HG02938 (cell line): ENCODE measurements around the gene ARMH3.

Experiments
- ATAC-seq: cut with Tn5 transposase; IDR thresholded peaks from one replicate; pipeline ENCODE4 v1.9.1; 2021; ENCODE audit warnings: mild to moderate bottlenecking, moderate library complexity; ENCODE audit not compliant: unreplicated experiment

The ARMH3 gene

GRCh38 chr10:101902032-101902819, 153.7 kb downstream of the ARMH3 start:
- no peak for ATAC-seq

GRCh38 chr10:101901340-101901739, 154.6 kb downstream of the ARMH3 start:
- no peak for ATAC-seq

- no peak for ATAC-seq
These were observed 158.3 kb downstream of the ARMH3 start for GRCh38 chr10:101897633-101898032.

DNA sequence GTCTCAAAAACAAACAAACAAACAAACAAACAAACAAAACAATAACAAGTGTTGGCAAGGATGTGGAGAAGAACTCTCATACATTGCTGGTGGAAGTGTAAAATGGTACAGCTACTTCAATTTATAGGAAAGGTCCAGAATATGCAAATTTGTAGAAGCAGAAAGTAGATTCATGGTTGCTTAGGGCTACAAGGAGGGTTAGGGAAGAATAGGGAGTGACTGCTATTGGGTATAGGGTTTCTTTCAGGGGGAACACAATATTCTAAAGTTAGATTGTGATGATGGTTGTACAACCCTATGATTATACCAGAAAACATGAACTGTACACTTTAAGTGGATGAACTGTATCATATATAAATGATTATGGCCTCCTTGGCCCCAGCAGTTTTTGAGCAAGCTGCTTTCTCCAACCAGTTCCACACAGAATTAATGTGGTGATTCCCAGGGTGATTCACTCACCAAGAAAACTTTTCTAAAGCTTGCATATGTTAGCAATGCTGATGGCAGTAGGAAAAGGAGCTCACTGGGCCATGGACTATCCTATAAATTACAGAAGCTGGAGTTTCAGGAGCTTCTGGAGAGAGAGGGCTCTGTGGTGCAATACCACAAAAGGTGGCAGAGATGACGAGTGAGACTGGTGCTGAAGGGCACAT, 159.6 kb downstream of the ARMH3 start:
- ATAC-seq = no peak

GRCh38 chr10:101895781-101896180, 160.2 kb downstream of the ARMH3 start:
- ATAC-seq = no peak

DNA sequence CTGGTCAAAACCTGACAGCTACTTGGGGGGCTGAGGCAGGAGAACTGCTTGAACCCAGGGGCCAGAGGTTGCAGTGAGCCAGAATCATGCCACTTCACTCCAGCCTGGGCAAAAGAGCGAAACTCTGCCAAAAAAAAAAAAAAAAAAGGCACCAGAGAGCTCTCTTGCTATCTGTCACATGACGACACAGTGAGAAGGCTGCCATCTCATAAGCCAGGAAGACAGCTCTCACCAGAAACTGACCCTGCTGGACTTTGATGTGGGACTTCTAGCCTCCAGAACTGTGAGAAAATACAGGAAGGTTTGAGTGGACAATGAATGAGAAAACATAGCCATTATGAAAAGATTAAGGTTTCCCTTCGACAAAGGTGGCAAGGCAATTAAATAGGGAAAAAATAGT, 161.2 kb downstream of the ARMH3 start:
- ATAC-seq = no peak

GRCh38 chr10:101894266-101894665, 161.7 kb downstream of the ARMH3 start:
- ATAC-seq = no peak

GRCh38 chr10:101893510-101894120, 162.4 kb downstream of the ARMH3 start:
- ATAC-seq = no peak

GRCh38 chr10:101892782-101893391, 163.1 kb downstream of the ARMH3 start:
- no peak for ATAC-seq

- ATAC-seq = no peak
These were observed 166.4 kb downstream of the ARMH3 start for GRCh38 chr10:101889256-101890210.

GRCh38 chr10:101888251-101888949, 167.6 kb downstream of the ARMH3 start:
- ATAC-seq = no peak

GRCh38 chr10:101887775-101888174, 168.2 kb downstream of the ARMH3 start:
- ATAC-seq = no peak

DNA sequence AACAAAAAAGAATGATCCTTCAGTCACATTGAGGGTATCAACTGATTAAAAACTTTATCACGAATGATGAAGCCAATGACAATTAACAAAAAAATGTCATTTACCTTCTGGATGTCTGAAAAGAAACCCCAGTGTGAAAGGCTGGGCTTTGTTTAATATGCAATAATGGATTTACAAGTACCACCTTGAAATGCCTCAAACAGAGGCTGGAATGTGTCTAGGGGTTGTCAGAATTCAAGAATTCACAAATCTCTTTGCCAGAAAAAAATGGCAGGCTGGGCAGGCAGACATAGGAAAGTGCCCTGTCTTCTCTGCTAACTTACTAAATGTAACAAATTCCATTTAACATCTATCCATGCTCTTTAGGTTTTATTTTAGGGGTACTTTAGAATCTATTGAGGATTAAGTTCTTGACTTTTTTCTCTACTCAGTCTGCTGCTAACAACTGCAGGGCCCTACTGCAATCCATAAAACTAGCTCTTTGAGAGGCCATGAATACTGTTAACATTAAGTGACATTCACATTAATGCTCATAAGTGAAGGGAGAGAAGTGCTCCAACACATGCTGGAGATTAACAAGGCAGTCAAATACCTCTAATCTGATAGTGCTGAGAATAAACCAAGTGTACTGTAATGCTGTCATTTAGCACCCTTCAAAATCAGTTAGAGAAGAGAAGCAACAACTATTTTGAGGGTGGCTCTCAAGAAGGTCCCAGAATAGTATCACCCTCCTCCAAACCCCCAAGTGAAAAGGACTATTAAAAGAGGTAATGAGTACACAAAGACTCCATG, 169.3 kb downstream of the ARMH3 start:
- ATAC-seq = no peak

DNA sequence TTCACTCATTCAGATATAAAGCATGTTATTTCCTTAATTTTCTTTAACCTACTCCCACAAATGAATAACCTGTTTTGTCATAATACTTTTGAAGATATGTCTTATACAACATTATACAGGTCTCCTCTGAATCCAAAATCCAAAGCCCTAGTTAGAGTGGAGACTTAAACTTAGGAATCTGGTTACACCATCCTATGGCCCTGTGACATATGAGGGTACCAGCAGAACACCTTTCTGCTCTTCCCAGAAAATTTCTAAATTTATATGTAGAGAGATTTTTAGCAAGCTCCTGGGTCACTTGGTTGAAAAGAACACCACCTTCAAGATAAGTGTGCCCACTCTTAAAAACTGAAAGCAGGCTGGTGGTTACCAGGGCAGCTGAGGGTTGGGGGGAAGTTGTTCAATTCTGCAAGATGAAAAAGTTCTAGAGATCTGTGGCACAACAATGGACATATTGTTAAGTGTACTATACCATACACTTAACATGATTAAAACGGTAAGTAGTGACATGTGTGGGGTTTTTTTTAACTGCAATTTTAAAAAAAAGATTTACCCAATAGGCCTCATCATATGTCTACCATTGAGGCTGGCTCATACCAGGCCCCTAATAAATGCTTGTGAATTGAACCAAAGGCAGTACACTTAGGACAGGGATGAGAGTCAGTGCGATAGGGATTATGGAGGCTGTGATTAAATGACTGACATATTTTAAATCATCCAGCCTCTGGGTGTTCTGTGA, 174.8 kb downstream of the ARMH3 start:
- ATAC-seq = no peak

DNA sequence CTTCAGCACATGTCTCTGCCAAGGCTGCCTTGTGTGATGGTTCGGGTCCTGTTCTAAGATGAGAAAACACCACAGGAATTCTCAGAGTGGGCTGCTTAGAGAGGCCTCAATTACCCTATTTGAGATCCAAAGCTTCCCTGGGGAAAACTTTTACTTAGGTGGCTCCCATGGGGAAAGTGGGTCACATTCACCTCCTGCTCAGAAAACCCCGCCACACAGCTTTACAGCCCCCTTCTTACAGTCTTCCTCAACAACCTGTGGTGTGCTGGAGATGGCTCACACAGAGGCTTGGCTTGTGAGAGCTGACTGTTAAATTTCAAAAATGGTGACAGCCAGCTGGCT, 175.8 kb downstream of the ARMH3 start:
- ATAC-seq = no peak

DNA sequence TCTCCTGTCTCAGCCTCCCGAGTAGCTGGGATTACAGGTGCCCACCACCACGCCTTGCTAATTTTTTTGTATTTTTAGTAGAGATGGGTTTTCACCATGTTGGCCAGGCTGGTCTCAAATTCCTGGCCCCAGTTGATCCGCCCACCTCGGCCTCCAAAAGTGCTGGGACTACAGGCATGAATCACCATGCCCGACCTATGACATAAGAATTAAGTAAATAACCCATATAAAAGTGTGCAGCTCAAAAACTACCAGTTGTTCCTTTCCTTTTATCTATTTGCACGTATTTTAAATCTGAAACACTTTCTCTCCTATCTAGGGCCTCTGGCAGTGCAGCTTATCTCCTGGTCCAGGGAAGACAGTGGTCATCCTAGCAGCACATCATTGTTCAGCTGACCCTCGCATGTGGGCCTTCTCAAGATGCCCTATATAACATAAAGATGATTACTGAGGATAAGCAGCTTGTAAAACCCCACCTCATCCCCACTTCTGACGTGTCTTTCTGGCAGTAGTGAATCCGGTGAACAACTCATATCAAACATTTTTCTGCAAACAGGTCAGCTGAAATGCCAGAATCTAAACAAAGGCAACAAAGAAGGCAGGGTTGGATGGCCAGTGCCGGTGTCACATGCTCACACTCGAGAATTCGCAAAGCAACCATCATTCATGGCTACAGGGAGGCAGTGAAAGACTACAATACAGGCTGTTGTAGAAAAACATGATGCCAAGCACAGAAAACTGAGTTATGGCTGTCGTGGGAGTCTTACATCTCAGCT, 176.3 kb downstream of the ARMH3 start:
- ATAC-seq = no peak

DNA sequence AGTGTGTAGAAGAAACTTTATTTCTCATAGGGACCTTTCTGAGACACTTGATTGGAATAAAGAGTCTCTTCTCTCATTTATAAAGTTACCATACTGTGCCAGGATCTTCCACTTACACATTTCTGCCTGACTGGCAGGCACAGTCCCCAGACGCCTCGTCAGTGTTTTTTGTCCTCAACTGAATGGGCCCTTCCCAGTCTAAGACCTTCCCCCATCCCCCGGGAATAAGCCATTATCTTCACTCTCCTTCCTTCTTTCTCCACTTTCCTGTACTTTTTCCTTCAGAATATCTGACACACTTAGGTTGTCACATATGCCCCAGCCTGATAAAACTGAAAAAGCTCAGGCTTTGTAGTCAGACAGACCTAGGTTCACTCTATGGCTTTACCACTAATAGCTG, 177.1 kb downstream of the ARMH3 start:
- ATAC-seq = no peak
